DOHH2 (cell line): ENCODE data around the gene HOXB6.

ENCODE experiments used
- H3F3A ChIP-seq: fragments of 200-600 bp; sonication (generic), shearing (Covaris generic); 2 replicates; pipeline ENCODE4 v1.6.0; 2016; ENCODE audit warnings: antibody characterized with exemption, mild to moderate bottlenecking; ENCODE audit not compliant: control insufficient read depth, insufficient read depth
- H3K27ac ChIP-seq: fragments of 200-600 bp; sonication (generic); 2 replicates; pipeline ENCODE4 v1.5.1; 2014; ENCODE audit warnings: low read depth, mild to moderate bottlenecking, low read length, moderate library complexity
- H3K27me3 ChIP-seq: fragments of 200-600 bp; sonication (generic); 2 replicates; pipeline ENCODE4 v1.6.1; 2014; ENCODE audit warnings: mild to moderate bottlenecking, low read length, mixed read lengths; ENCODE audit not compliant: control insufficient read depth
- H3K36me3 ChIP-seq: fragments of 200-600 bp; sonication (generic); 2 replicates; pipeline ENCODE4 v1.6.1; 2014; ENCODE audit warnings: mild to moderate bottlenecking, low read length, moderate library complexity, mixed read lengths; ENCODE audit not compliant: control insufficient read depth
- H3K4me1 ChIP-seq: fragments of 200-600 bp; sonication (generic); 2 replicates; pipeline ENCODE4 v1.6.1; 2014; ENCODE audit warnings: mild to moderate bottlenecking, low read length, mixed read lengths; ENCODE audit not compliant: control insufficient read depth
- H3K4me2 ChIP-seq: fragments of 200-600 bp; sonication (generic); 2 replicates; pipeline ENCODE4 v1.6.0; 2014; ENCODE audit warnings: mild to moderate bottlenecking, low read length, moderate library complexity
- H3K4me3 ChIP-seq: fragments of 200-600 bp; sonication (generic); 2 replicates; pipeline ENCODE4 v1.5.1; 2014; ENCODE audit warnings: mild to moderate bottlenecking, low read length, mixed read lengths
- H3K79me2 ChIP-seq: fragments of 200-600 bp; sonication (generic); 2 replicates; pipeline ENCODE4 v1.6.1; 2014; ENCODE audit warnings: mild to moderate bottlenecking, low read length, mixed read lengths; ENCODE audit not compliant: control insufficient read depth
- H3K9me2 ChIP-seq: fragments of 200-600 bp; sonication (generic); replicated peaks from 2 replicates; pipeline ENCODE4 v1.6.1; 2014; ENCODE audit warnings: mild to moderate bottlenecking, low read length, mixed read lengths; ENCODE audit not compliant: control insufficient read depth
- H3K9me3 ChIP-seq: fragments of 200-600 bp; sonication (generic); 2 replicates; pipeline ENCODE4 v1.6.1; 2014; ENCODE audit warnings: antibody characterized with exemption, low read length, mixed read lengths; ENCODE audit not compliant: control insufficient read depth, insufficient read depth
- H4K20me1 ChIP-seq: fragments of 200-600 bp; sonication (generic); 2 replicates; pipeline ENCODE4 v1.6.0; 2014; ENCODE audit warnings: low read depth, mild to moderate bottlenecking, antibody characterized with exemption, low read length, moderate library complexity; ENCODE audit not compliant: control insufficient read depth, insufficient read depth
- EZH2phosphoT487 ChIP-seq: fragments of 200-600 bp; sonication (generic); IDR thresholded peaks from 2 replicates; pipeline ENCODE4 v1.6.1; 2017; ENCODE audit warnings: borderline replicate concordance, mild to moderate bottlenecking, antibody characterized with exemption, low read length, moderate library complexity, mixed read lengths
- TF ChIP-seq, protein P1 (sequence below): fragments of 200-600 bp; sonication (generic); IDR thresholded peaks from one replicate; pipeline ENCODE4 v1.5.1; 2014; ENCODE audit warnings: antibody characterized with exemption, mild to moderate bottlenecking, low read depth, low read length; ENCODE audit not compliant: poor library complexity, severe bottlenecking

The HOXB6 gene

DNA sequence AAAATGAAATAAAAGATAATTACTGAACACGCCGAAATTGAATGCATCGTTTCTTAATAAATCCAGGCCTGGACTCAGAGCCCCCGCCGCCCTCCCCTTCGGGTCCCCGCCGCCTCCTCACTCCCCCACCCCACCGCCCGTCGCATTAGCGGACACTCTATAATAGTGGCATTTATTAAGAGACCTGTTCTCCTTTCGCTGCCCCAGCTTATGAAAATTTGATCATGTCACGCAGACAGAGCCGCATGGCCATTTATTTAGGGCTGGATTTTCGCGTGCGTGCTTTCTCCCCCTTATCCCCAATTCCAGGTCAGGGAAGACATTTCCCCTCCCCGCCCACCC, 53.6 kb downstream of the HOXB6 start:
- no peak overlapping the region for H3K4me3 ChIP-seq
- H3K4me2 ChIP-seq, result no peak overlapping the region
- H3K36me3 ChIP-seq, result no peaks in the 10 kb centered on the region
- TF ChIP-seq, protein P1, sequence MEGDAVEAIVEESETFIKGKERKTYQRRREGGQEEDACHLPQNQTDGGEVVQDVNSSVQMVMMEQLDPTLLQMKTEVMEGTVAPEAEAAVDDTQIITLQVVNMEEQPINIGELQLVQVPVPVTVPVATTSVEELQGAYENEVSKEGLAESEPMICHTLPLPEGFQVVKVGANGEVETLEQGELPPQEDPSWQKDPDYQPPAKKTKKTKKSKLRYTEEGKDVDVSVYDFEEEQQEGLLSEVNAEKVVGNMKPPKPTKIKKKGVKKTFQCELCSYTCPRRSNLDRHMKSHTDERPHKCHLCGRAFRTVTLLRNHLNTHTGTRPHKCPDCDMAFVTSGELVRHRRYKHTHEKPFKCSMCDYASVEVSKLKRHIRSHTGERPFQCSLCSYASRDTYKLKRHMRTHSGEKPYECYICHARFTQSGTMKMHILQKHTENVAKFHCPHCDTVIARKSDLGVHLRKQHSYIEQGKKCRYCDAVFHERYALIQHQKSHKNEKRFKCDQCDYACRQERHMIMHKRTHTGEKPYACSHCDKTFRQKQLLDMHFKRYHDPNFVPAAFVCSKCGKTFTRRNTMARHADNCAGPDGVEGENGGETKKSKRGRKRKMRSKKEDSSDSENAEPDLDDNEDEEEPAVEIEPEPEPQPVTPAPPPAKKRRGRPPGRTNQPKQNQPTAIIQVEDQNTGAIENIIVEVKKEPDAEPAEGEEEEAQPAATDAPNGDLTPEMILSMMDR, result no peak
- no peak for TF ChIP-seq EZH2phosphoT487
- H3K27me3 ChIP-seq, result peaks cover 12% of the 10 kb centered on the region; the same call in 1 of the 2 replicates
- H4K20me1 ChIP-seq, result no peaks in the 10 kb centered on the region
- H3K9me2 ChIP-seq, result no peaks in the 10 kb centered on the region
- no peaks in the 10 kb centered on the region for H3K79me2 ChIP-seq
- H3K9me3 ChIP-seq, result no peaks in the 10 kb centered on the region
- no peaks in the 10 kb centered on the region for H3K4me1 ChIP-seq
- H3K27ac ChIP-seq, result no peak overlapping the region
- H3F3A ChIP-seq, result no peaks in the 10 kb centered on the region

DNA sequence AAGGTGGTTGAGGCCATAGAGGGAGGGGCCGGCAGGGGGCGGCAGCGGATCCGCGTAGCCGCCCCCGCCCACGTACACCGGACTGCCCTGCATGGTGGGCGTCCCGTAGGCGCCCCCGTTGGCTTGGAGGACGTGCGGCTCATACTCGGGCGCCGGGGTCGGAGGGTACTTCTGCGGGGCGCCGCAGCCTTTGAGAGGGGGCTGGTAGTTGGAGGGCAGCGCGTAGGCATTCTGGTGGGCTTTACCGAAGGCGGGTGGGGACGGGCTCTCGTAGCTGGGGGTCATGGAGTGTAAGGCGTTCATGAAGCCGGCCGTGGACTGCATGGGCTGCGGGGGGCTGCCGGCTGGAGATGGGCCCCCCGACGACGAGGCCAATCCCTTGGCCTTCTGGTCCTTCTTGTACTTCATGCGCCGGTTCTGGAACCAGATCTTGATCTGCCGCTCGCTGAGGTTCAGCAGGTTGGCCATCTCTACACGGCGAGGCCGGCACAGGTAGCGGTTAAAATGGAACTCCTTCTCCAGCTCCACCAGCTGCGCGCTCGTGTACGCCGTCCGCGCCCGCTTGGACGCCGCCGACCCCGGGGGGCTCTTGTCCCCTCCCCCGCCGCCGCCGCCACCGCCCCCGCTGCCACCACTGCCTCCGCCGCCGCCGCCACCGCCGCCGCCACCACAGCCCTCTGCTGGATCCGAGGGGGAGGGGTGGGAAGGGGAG, 54.1 kb downstream of the HOXB6 start:
- Histone ChIP-seq H3K79me2 (no peaks in the 10 kb centered on the region), H3K27ac (no peak overlapping the region), H3K4me3 (no peak overlapping the region), H3K4me2 (no peak overlapping the region), H4K20me1 (no peaks in the 10 kb centered on the region), H3K36me3 (no peaks in the 10 kb centered on the region), H3K27me3 (peaks cover 16% of the 10 kb centered on the region), H3K9me2 (no peaks in the 10 kb centered on the region), H3F3A (no peaks in the 10 kb centered on the region), H3K9me3 (no peaks in the 10 kb centered on the region), H3K4me1 (no peaks in the 10 kb centered on the region)
- no peak for TF ChIP-seq EZH2phosphoT487
- TF ChIP-seq, protein P1, result no peak

DNA sequence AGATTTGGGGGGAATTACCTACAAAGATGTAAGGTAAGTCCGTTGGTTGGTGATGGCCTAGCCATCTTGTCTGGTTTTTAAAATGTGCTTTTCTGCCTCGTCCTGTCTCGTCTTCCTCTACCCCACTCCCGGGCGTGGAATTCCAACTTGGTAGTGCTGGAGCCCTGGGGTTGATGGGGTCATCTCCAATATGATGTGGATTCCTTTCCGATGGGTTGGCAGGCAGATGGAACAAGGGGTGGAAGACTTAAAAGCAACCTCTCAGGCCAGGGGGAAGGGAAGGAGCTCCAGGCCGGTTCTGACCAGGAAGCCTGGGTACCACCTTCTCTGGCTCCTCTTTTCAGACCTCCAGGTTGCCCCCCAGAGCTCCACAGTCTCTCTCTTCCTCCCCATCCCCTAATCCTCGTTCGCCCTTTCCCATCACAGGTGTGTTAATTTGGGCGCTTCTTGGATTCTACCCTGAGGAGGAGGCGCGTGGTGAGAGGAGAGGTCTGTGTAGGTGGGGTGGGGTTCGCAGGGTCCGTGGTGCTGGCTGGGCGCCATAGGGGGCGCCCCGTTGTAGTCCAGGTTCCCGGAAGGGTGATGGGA, 54.8 kb downstream of the HOXB6 start:
- Histone ChIP-seq H3K27me3 (peaks cover 22% of the 10 kb centered on the region), H3K9me3 (no peaks in the 10 kb centered on the region), H3K79me2 (no peaks in the 10 kb centered on the region), H4K20me1 (no peaks in the 10 kb centered on the region), H3F3A (no peaks in the 10 kb centered on the region), H3K36me3 (no peaks in the 10 kb centered on the region), H3K4me2 (no peak overlapping the region), H3K9me2 (no peaks in the 10 kb centered on the region), H3K27ac (no peak overlapping the region), H3K4me1 (no peaks in the 10 kb centered on the region), H3K4me3 (no peak overlapping the region)
- no peak for TF ChIP-seq EZH2phosphoT487
- TF ChIP-seq, protein P1, result no peak
